Thyroid gland (tissue), 4 donors: ENCODE measurements around the gene HDAC7. TPM values are rescaled to one million over a fixed set of nuclear protein-coding genes. Genes with fewer than 3 reads are reported as not detected.

Source experiments
- DNase-seq, 2 donors: peaks; one replicate each; pipeline ENCODE4 v3.0.0-alpha.2; 2019
- H3K27ac ChIP-seq, 3 donors: fragments of 200-600 bp; sonication (generic); 1 replicate in 2 of 3; 2 replicates in 1 of 3; pipeline ENCODE4 v1.5.1; 2016 to 2019; ENCODE audit warnings: mild to moderate bottlenecking in 1 of 3, moderate library complexity in 1 of 3
- H3K27me3 ChIP-seq: fragments of 200-600 bp; sonication (generic); one replicate; pipeline ENCODE4 v1.5.1; 2019
- H3K36me3 ChIP-seq, 2 donors: fragments of 200-600 bp; sonication (generic); one replicate each; pipeline ENCODE4 v1.5.1; 2016 to 2019
- H3K4me1 ChIP-seq, 2 donors: fragments of 200-600 bp; sonication (generic); one replicate each; pipeline ENCODE4 v1.5.1; 2017 to 2019
- H3K4me3 ChIP-seq, 3 donors: fragments of 200-600 bp; sonication (generic); replicated peaks in 1 of 3; 1 replicate in 2 of 3; 2 replicates in 1 of 3; pipeline ENCODE4 v1.5.1; 2016; ENCODE audit warnings: mild to moderate bottlenecking in 1 of 3
- H3K9me3 ChIP-seq: fragments of 200-600 bp; sonication (generic); one replicate; pipeline ENCODE4 v1.5.1; 2017
- CTCF ChIP-seq, 6 experiments: fragments of 200-600 bp in 3 of 6; fragments of 450-650 bp in 3 of 6; sonication (generic) in 3 of 6; IDR thresholded peaks; one replicate each; pipeline ENCODE4 v1.5.1; 2016 to 2019; ENCODE audit warnings: antibody characterized with exemption in 6 of 6, mild to moderate bottlenecking in 2 of 6, inconsistent platforms in 1 of 6, moderate library complexity in 1 of 6
- POLR2A ChIP-seq, 2 donors: fragments of 450-650 bp; IDR thresholded peaks; one replicate each; pipeline ENCODE4 v1.6.1; 2017; ENCODE audit warnings: antibody characterized with exemption in 2 of 2, mild to moderate bottlenecking in 2 of 2, moderate library complexity in 1 of 2
- WGBS, 2 donors: methylation state at CpG; one replicate each; pipeline ENCODE4 v1.1.5; 2017; 5-methylcytosine and 5-hydroxymethylcytosine counted together
- intact Hi-C: fragments of 100-400 bp; cut with DNase I; formaldehyde crosslinking; loops from one replicate; pipeline ENCODE4 v1.15.1; 2023
- total RNA-seq, 4 donors: library from RNA; depleted of rRNA; stranded (reverse); fragments of >200 nt; gene quantifications; one replicate each; pipeline ENCODE4 v1.2.3, GENCODE V29; 2016

Gene HDAC7
- total RNA-seq, 4 donors from 2014 or later, result 44.5 to 61.9 (median 52.6) TPM

- H3K27ac ChIP-seq, result no peak overlapping the region
- no peaks in the 10 kb centered on the region for H3K27me3 ChIP-seq
- peaks cover 45 to 53% of the 10 kb centered on the region in 2 donors for H3K36me3 ChIP-seq
- intact Hi-C loops, result no loop called here
- no peak overlapping the region for H3K4me3 ChIP-seq
- WGBS, 2 donors, result 94 to 100% methylated on average over 3 of the region's 3 CpGs
- H3K4me1 ChIP-seq, result peaks cover 32 to 45% of the 10 kb centered on the region in 2 donors
- H3K9me3 ChIP-seq, result no peaks in the 10 kb centered on the region
- no peak for DNase-seq
- no peak for TF ChIP-seq POLR2A (IDR thresholded peaks at IDR 0.05)
These were observed 70.8 kb downstream of the HDAC7 start for GRCh38 chr12:47748899-47749298.

- 63 to 100% methylated on average over 1 of the region's 1 CpG for WGBS, 2 donors
- intact Hi-C loops, result no loop called here
- H3K4me3 ChIP-seq, result no peak overlapping the region
These were observed 71.2 kb downstream of the HDAC7 start for GRCh38 chr12:47748507-47748828.

GRCh38 chr12:47747596-47748506 lies 71.9 kb downstream of the HDAC7 start:
- Histone ChIP-seq H3K4me3 (no peak overlapping the region), H3K27ac (no peak overlapping the region), H3K4me1 (peaks cover 21 to 37% of the 10 kb centered on the region in 2 donors), H3K9me3 (no peaks in the 10 kb centered on the region), H3K36me3 (peaks cover 45 to 53% of the 10 kb centered on the region in 2 donors), H3K27me3 (no peaks in the 10 kb centered on the region)
- DNase-seq, result no peak
- intact Hi-C loops, result no loop called here
- no peak for TF ChIP-seq CTCF (IDR thresholded peaks at IDR 0.05)
- no peak for TF ChIP-seq POLR2A (IDR thresholded peaks at IDR 0.05)
- 82 to 96% methylated on average over 11 to 12 of the region's 14 CpGs for WGBS, 2 donors

More at GRCh38 chr12:47748507-47748828, 71.2 kb downstream of the HDAC7 start:
- Histone ChIP-seq H3K4me1 (peaks cover 27 to 43% of the 10 kb centered on the region in 2 donors), H3K27ac (no peak overlapping the region), H3K36me3 (peaks cover 45 to 53% of the 10 kb centered on the region in 2 donors), H3K9me3 (no peaks in the 10 kb centered on the region), H3K27me3 (no peaks in the 10 kb centered on the region)
- TF ChIP-seq POLR2A (IDR thresholded peaks at IDR 0.05), result no peak
- TF ChIP-seq CTCF (IDR thresholded peaks at IDR 0.05), result no peak
- DNase-seq, result no peak

- peaks cover 45 to 53% of the 10 kb centered on the region in 2 donors for H3K36me3 ChIP-seq
These were observed 72.6 kb downstream of the HDAC7 start for GRCh38 chr12:47747126-47747525.

GRCh38 chr12:47746523-47746922 lies 73.2 kb downstream of the HDAC7 start:
- Histone ChIP-seq H3K9me3 (no peaks in the 10 kb centered on the region), H3K27ac (peak overlapping the region in 2 of 3 donors; percentile 53 to 71), H3K36me3 (peaks cover 45 to 51% of the 10 kb centered on the region in 2 donors), H3K4me1 (peaks cover 18 to 33% of the 10 kb centered on the region in 2 donors), H3K4me3 (no peak overlapping the region), H3K27me3 (no peaks in the 10 kb centered on the region)
- no peak for DNase-seq
- 89 to 94% methylated on average over 1 to 6 of the region's 7 CpGs for WGBS, 2 donors
- TF ChIP-seq CTCF (IDR thresholded peaks at IDR 0.05) (no peak), POLR2A (IDR thresholded peaks at IDR 0.05) (no peak)
- intact Hi-C loops, result no loop called here

More at GRCh38 chr12:47747126-47747525, 72.6 kb downstream of the HDAC7 start:
- peak overlapping the region in 1 of 3 donors; percentile 53 for H3K27ac ChIP-seq
- intact Hi-C loops, result no loop called here
- no peak for TF ChIP-seq POLR2A (IDR thresholded peaks at IDR 0.05)
- TF ChIP-seq CTCF (IDR thresholded peaks at IDR 0.05), result no peak
- H3K27me3 ChIP-seq, result no peaks in the 10 kb centered on the region
- no peak for DNase-seq
- no peak overlapping the region for H3K4me3 ChIP-seq
- 86 to 92% methylated on average over 4 of the region's 4 CpGs for whole genome bisulfite sequencing, 2 donors
- H3K9me3 ChIP-seq, result no peaks in the 10 kb centered on the region
- peaks cover 15 to 30% of the 10 kb centered on the region in 2 donors for H3K4me1 ChIP-seq
